HUDEP-2 (cell line): Measurements from ENCODE around the gene ZNF425.
"Not testable (repeated sequence)": the region's sequence is repeated elsewhere in the genome, so short reads cannot be mapped to it uniquely, and the experiment has no call there.

Experiments
- DNase-seq, 76 experiments: peaks; one replicate each; lab custom pipeline; 2025; ENCODE audit not compliant: unreplicated experiment in 76 of 76; lab: John Stamatoyannopoulos, UW

Gene ZNF425

GRCh38 chr7:149125863-149126661, at the start of gene ZNF425:
ZNF425 (minus strand) TSS chr7:149126324; CDS start chr7:149126213, 111 bp downstream.
- DNase-seq = peak in 75 of 76 experiments; percentile 12 to 94 (median 86)

- DNase-seq = no peak
These were observed 49.0 kb upstream of the ZNF425 start for GRCh38 chr7:149175150-149175549.

GRCh38 chr7:149172534-149172920, 46.4 kb upstream of the ZNF425 start:
- no peak for DNase-seq

GRCh38 chr7:149171892-149172533, 45.9 kb upstream of the ZNF425 start:
- no peak for DNase-seq

GRCh38 chr7:149166630-149167352, 40.7 kb upstream of the ZNF425 start:
- no peak for DNase-seq

GRCh38 chr7:149166142-149166541, 40.0 kb upstream of the ZNF425 start:
- DNase-seq = no peak

GRCh38 chr7:149161241-149161848, 35.2 kb upstream of the ZNF425 start:
- DNase-seq = no peak

GRCh38 chr7:149156898-149157297, 30.8 kb upstream of the ZNF425 start:
- no peak for DNase-seq

- DNase-seq = no peak
These were observed 27.9 kb upstream of the ZNF425 start for GRCh38 chr7:149154056-149154455.

GRCh38 chr7:149153346-149153745, 27.2 kb upstream of the ZNF425 start:
- DNase-seq = no peak

- no peak for DNase-seq
These were observed 24.9 kb upstream of the ZNF425 start for GRCh38 chr7:149150981-149151380.

GRCh38 chr7:149147752-149148653, 21.9 kb upstream of the ZNF425 start:
- peak in 44 of 76 experiments; percentile 5 to 67 (median 32) for DNase-seq

- DNase-seq = peak in 71 of 76 experiments; percentile 13 to 86 (median 64)
These were observed 21.1 kb upstream of the ZNF425 start, which contains the start of gene ZNF398 for GRCh38 chr7:149147072-149147751. ZNF398 (plus strand) TSS chr7:149147453; CDS start chr7:149147743, 290 bp downstream.

GRCh38 chr7:149145031-149145845, 19.1 kb upstream of the ZNF425 start:
- peak in 5 of 76 experiments; percentile 3 to 23 (median 9) for DNase-seq

GRCh38 chr7:149144436-149144922, 18.4 kb upstream of the ZNF425 start:
- not testable (repeated sequence) for DNase-seq

GRCh38 chr7:149141893-149142292, 15.8 kb upstream of the ZNF425 start:
- DNase-seq = no peak

- no peak for DNase-seq
These were observed 14.7 kb upstream of the ZNF425 start for GRCh38 chr7:149140831-149141230.

- no peak for DNase-seq
These were observed 10.0 kb upstream of the ZNF425 start for GRCh38 chr7:149136118-149136517.
